HFFc6 (cell line): ENCODE measurements around the gene MAPK8IP2. TPM values are rescaled to one million over a fixed set of nuclear protein-coding genes. Genes with fewer than 3 reads are reported as not detected.
A peak's percentile ranks its signal among the peaks of the same experiment; 100 is the strongest.

Experiments used
- DNase-seq: peaks from one replicate; pipeline ENCODE4 v3.0.0-alpha.2; 2018
- H3K27ac Mint-ChIP-seq: 2 replicates; pipeline ENCODE4 v1.8.0; 2020; ENCODE audit warnings: mild to moderate bottlenecking, mixed read lengths
- H3K27me3 Mint-ChIP-seq: 2 replicates; pipeline ENCODE4 v1.8.0; 2021; ENCODE audit warnings: mild to moderate bottlenecking, moderate library complexity, mixed read lengths; ENCODE audit not compliant: insufficient read depth
- H3K36me3 Mint-ChIP-seq: 2 replicates; pipeline ENCODE4 v1.8.0; 2021; ENCODE audit warnings: low read depth, mixed read lengths
- H3K4me1 Mint-ChIP-seq: 2 replicates; pipeline ENCODE4 v1.8.0; 2020; ENCODE audit warnings: low read depth, mixed read lengths
- H3K4me3 Mint-ChIP-seq: 2 replicates; pipeline ENCODE4 v1.8.0; 2020; ENCODE audit warnings: mild to moderate bottlenecking, moderate library complexity, mixed read lengths
- H3K9me3 Mint-ChIP-seq: 2 replicates; pipeline ENCODE4 v1.8.0; 2020; ENCODE audit warnings: mild to moderate bottlenecking, mixed read lengths
- total RNA-seq, 6 experiments: library from RNA; stranded (reverse); fragmentation: NEBNext Ultra II Directional; extraction: Animal tissue kit (Norgen Biotek cat#: 25700); gene quantifications; 2 replicates in 1 of 6; 3 replicates in 5 of 6; pipeline ENCODE4 v1.2.3, GENCODE V29; 2021
- TF ChIP-seq, protein P1 (sequence below): fragments of 200-600 bp; sonication (generic); IDR thresholded peaks from 2 replicates; pipeline ENCODE4 v1.5.0; 2021; ENCODE audit warnings: antibody characterized with exemption, mild to moderate bottlenecking

MAPK8IP2 gene
- total RNA-seq, 6 experiments from 2014 or later = 0.14 to 0.25 (median 0.15) TPM

DNA sequence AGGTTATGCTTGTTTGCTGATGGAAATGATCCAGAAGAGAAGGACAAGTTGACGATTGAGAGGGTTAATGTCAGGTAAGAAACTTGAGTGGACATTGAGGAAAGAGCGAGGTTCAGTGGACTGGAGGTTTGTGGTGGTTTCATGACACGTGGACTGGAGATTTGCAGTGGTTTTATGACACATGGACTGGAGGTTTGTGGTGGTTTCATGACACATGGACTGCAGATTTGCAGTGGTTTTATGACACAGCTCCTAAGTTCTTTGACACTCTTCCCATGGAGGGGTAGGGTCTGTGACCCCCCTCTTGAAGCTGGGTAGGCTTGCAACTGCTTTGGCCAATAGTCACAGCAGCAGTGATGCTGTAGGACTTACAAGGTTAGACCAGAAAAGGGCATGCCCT lies 5.4 kb upstream of the MAPK8IP2 start:
- H3K9me3 Mint-ChIP-seq = peaks cover 4% of the 10 kb centered on the region; the same call in 1 of the 2 replicates
- no peak for DNase-seq
- no peak overlapping the region for H3K27ac Mint-ChIP-seq
- no peaks in the 10 kb centered on the region for H3K4me1 Mint-ChIP-seq
- TF ChIP-seq, protein P1, sequence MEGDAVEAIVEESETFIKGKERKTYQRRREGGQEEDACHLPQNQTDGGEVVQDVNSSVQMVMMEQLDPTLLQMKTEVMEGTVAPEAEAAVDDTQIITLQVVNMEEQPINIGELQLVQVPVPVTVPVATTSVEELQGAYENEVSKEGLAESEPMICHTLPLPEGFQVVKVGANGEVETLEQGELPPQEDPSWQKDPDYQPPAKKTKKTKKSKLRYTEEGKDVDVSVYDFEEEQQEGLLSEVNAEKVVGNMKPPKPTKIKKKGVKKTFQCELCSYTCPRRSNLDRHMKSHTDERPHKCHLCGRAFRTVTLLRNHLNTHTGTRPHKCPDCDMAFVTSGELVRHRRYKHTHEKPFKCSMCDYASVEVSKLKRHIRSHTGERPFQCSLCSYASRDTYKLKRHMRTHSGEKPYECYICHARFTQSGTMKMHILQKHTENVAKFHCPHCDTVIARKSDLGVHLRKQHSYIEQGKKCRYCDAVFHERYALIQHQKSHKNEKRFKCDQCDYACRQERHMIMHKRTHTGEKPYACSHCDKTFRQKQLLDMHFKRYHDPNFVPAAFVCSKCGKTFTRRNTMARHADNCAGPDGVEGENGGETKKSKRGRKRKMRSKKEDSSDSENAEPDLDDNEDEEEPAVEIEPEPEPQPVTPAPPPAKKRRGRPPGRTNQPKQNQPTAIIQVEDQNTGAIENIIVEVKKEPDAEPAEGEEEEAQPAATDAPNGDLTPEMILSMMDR = no peak
- H3K27me3 Mint-ChIP-seq = peaks cover 15% of the 10 kb centered on the region
- peaks cover 4% of the 10 kb centered on the region; the same call in 1 of the 2 replicates for H3K36me3 Mint-ChIP-seq
- no peak overlapping the region for H3K4me3 Mint-ChIP-seq

DNA sequence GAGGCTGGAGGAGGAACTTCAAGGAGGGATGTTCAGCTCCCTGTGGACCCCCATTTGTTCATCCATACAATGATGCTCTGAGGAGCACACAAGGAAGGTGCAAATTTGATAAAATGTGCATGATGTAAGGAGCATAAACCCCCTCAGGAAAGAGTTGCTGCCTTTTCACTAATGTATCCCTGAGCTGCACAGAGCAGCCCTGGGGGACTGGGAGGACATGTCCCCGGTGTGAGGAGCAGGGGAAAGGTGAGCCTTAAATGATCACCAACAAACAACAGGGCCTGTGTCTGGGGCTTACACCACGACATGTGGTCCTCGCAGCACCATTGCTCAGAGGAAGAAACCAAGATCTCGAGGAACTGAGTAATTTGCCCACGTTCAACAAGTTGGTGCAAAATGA lies 3.5 kb upstream of the MAPK8IP2 start:
- Mint-ChIP-seq H3K27ac (no peak overlapping the region), H3K9me3 (peaks cover 4% of the 10 kb centered on the region; the same call in 1 of the 2 replicates), H3K27me3 (peaks cover 22% of the 10 kb centered on the region), H3K4me3 (no peak overlapping the region), H3K36me3 (peaks cover 4% of the 10 kb centered on the region; the same call in 1 of the 2 replicates), H3K4me1 (no peaks in the 10 kb centered on the region; the same call in 1 of the 2 replicates)
- TF ChIP-seq, protein P1 = no peak
- DNase-seq = no peak

- TF ChIP-seq, protein P1 = no peak
- H3K4me3 Mint-ChIP-seq = peak overlapping the region; percentile 24; the same call in 1 of the 2 replicates
- peaks cover 4% of the 10 kb centered on the region; the same call in 1 of the 2 replicates for H3K36me3 Mint-ChIP-seq
- no peaks in the 10 kb centered on the region; the same call in 1 of the 2 replicates for H3K4me1 Mint-ChIP-seq
- peaks cover 4% of the 10 kb centered on the region; the same call in 1 of the 2 replicates for H3K9me3 Mint-ChIP-seq
- H3K27ac Mint-ChIP-seq = no peak overlapping the region
- peaks cover 33% of the 10 kb centered on the region for H3K27me3 Mint-ChIP-seq
- DNase-seq = no peak
Observed at GRCh38 chr22:50599816-50600455, 657 bp upstream of the MAPK8IP2 start.

DNA sequence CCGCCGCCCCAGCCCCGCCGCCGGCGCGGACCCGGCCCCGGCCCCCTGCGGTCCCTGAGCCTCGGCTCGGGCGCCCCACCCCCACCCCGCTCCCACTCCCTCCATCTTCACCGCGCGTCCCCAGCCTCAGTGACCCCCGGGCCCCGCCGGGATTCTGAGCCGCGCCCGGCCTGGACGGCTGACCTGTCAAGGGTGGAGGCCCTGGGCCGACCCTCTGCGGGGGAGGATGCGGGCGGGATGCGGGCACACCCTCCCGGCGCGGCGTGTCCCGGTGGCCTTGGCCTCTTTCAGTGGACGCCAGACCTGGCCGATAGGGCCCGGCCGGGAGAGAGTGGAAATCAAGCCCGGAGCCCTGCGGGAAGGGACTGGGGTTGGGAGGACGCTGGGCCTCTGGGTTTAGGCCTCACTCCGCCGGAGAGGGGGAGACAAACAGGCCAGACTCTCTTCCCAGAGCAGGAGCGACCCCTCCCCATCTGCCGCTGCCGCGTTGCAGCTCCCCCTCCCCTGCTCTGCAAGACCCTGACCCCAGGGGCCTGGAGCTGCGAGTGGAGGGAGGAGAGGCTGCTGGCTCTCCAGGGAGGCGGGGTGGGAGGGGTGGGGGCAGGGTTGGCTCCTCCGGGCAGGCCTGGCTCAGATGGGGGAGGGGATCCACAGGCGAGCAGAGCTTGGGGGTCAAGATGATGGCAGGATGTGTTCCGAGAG lies 525 bp downstream of the MAPK8IP2 start:
- TF ChIP-seq, protein P1 = no peak
- peaks cover 4% of the 10 kb centered on the region; the same call in 1 of the 2 replicates for H3K36me3 Mint-ChIP-seq
- 0 out of 2 replicates have a peak overlapping the region, but pooled peaks have one; percentile 31 for H3K4me3 Mint-ChIP-seq
- peaks cover 4% of the 10 kb centered on the region; the same call in 1 of the 2 replicates for H3K9me3 Mint-ChIP-seq
- no peak overlapping the region for H3K27ac Mint-ChIP-seq
- no peak for DNase-seq
- H3K4me1 Mint-ChIP-seq = no peaks in the 10 kb centered on the region; the same call in 1 of the 2 replicates
- peaks cover 37% of the 10 kb centered on the region for H3K27me3 Mint-ChIP-seq

DNA sequence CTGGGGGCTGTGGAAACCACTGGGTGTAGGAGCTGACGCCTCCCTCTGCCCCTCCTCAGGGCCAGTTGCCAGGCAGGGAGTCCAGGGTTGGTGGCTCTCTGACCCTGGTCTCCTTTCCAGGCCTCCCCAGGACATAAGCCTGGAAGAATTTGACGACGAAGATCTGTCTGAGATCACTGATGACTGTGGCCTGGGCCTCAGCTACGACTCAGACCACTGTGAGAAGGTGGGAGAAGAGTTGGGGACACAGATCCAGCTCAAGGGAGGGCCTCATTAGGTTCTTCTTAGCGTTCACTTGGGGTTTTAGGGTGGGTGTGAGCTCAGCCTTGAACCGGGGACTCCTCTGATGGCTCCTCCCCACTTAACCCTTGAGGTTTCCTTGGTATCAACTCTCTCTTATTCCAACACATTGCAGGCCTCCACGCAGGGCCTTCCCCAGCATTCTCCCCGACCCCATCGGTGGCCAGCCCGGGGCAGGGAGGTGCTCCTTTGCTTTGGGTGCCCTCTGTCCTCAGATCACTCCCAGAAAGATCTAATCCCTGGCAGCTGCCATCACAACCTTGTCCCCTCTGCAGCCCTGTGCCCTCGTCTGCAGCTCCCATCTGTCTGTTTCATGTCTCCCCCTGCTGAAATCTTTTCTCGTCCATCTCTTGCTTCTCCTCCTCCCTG lies 1.2 kb downstream of the MAPK8IP2 start:
- Mint-ChIP-seq H3K4me3 (peak overlapping the region; percentile 31; the same call in 1 of the 2 replicates), H3K36me3 (peaks cover 4% of the 10 kb centered on the region; the same call in 1 of the 2 replicates), H3K27me3 (peaks cover 34% of the 10 kb centered on the region), H3K27ac (no peak overlapping the region), H3K4me1 (no peaks in the 10 kb centered on the region; the same call in 1 of the 2 replicates), H3K9me3 (peaks cover 4% of the 10 kb centered on the region; the same call in 1 of the 2 replicates)
- no peak for DNase-seq
- TF ChIP-seq, protein P1 = no peak
